ENCODE results near the gene LRRC37A3. TPM values are rescaled to one million over a fixed set of nuclear protein-coding genes. Genes with fewer than 3 reads are reported as not detected.
"Not testable (repeated sequence)": the region's sequence is repeated elsewhere in the genome, so short reads cannot be mapped to it uniquely, and the experiment has no call there.

The LRRC37A3 gene
- total RNA-seq, 4 donors from 2014 or later, result 1.7 to 8.1 (median 3.9) TPM

- not testable (repeated sequence) for H3K27ac ChIP-seq, H3K4me3 ChIP-seq, H3K36me3 ChIP-seq, H3K27me3 ChIP-seq, H3K4me1 ChIP-seq, H3K9me3 ChIP-seq
- ATAC-seq, result peak; percentile 68
- 3 to 10% methylated on average over 4 to 7 of the region's 49 CpGs for WGBS, 2 donors (ENCODE audit: low coverage in 1 of 2)
- peak; percentile 35 to 65 (median 42) for TF ChIP-seq CTCF (IDR thresholded peaks at IDR 0.05)
Observed at GRCh38 chr17:64847504-64848466, 71.5 kb downstream of the LRRC37A3 start.

GRCh38 chr17:64846892-64847291 lies 72.4 kb downstream of the LRRC37A3 start:
- H3K4me3 ChIP-seq, H3K36me3 ChIP-seq, H3K27ac ChIP-seq, H3K4me1 ChIP-seq, H3K9me3 ChIP-seq, H3K27me3 ChIP-seq: not testable (repeated sequence)
- ATAC-seq, result peak; percentile 90
- no CpG with 5 or more reads among the region's 4 CpGs for WGBS, 2 donors (ENCODE audit: low coverage in 1 of 2)

- 86 to 100% methylated on average over 2 to 4 of the region's 8 CpGs for WGBS, 2 donors (ENCODE audit: low coverage in 1 of 2)
- not testable (repeated sequence) for ATAC-seq, H3K9me3 ChIP-seq, H3K27ac ChIP-seq, H3K27me3 ChIP-seq, H3K36me3 ChIP-seq, H3K4me3 ChIP-seq, H3K4me1 ChIP-seq
Observed at GRCh38 chr17:64843918-64844317, 75.4 kb downstream of the LRRC37A3 start.

- 88 to 93% methylated on average over 3 of the region's 3 CpGs for WGBS, 2 donors (ENCODE audit: low coverage in 1 of 2)
- not testable (repeated sequence) for H3K27ac ChIP-seq, H3K27me3 ChIP-seq, H3K4me3 ChIP-seq, H3K4me1 ChIP-seq, H3K9me3 ChIP-seq, ATAC-seq, H3K36me3 ChIP-seq
Observed at GRCh38 chr17:64842900-64843299, 76.4 kb downstream of the LRRC37A3 start.

- 70 to 72% methylated on average over 2 of the region's 2 CpGs for WGBS, 2 donors (ENCODE audit: low coverage in 1 of 2)
- not testable (repeated sequence) for H3K4me3 ChIP-seq, H3K4me1 ChIP-seq, ATAC-seq, H3K27me3 ChIP-seq, H3K9me3 ChIP-seq, H3K27ac ChIP-seq, H3K36me3 ChIP-seq
Observed at GRCh38 chr17:64840960-64841359, 78.3 kb downstream of the LRRC37A3 start.

GRCh38 chr17:64838513-64838912 lies 80.8 kb downstream of the LRRC37A3 start:
- not testable (repeated sequence) for H3K27ac ChIP-seq, H3K36me3 ChIP-seq, H3K4me1 ChIP-seq, H3K9me3 ChIP-seq, H3K27me3 ChIP-seq, H3K4me3 ChIP-seq, ATAC-seq
- WGBS, 2 donors (ENCODE audit: low coverage in 1 of 2), result 87% methylated on average over 3 of the region's 5 CpGs; no CpG with 5 or more reads in 1 of the 2 donors

GRCh38 chr17:64837018-64837761 lies 82.1 kb downstream of the LRRC37A3 start:
- peak; percentile 96 for ATAC-seq
- WGBS, 2 donors (ENCODE audit: low coverage in 1 of 2), result 0% methylated on average over 4 to 6 of the region's 56 CpGs
- peak overlapping the region; percentile 83 to 92 (median 86) for H3K27ac ChIP-seq

GRCh38 chr17:64836623-64837017 lies 82.7 kb downstream of the LRRC37A3 start:
- peak; percentile 50 for ATAC-seq
- not testable (repeated sequence) for H3K4me1 ChIP-seq, H3K27me3 ChIP-seq, H3K36me3 ChIP-seq, H3K9me3 ChIP-seq
- H3K27ac ChIP-seq, result peak overlapping the region; percentile 83 to 92 (median 86)
- WGBS, 2 donors (ENCODE audit: low coverage in 1 of 2), result 0 to 2% methylated on average over 18 to 23 of the region's 32 CpGs
- peak overlapping the region; percentile 65 to 84 for H3K4me3 ChIP-seq

More at GRCh38 chr17:64837018-64837761, 82.1 kb downstream of the LRRC37A3 start:
- H3K4me1 ChIP-seq, H3K9me3 ChIP-seq, H3K36me3 ChIP-seq, H3K27me3 ChIP-seq: not testable (repeated sequence)
- peak; percentile 74 for TF ChIP-seq POLR2AphosphoS5 (IDR thresholded peaks at IDR 0.05)
- peak; percentile 90 to 91 for TF ChIP-seq POLR2A (IDR thresholded peaks at IDR 0.05)
- peak overlapping the region; percentile 65 to 84 for H3K4me3 ChIP-seq

- not testable (repeated sequence) for H3K4me1 ChIP-seq, H3K36me3 ChIP-seq, H3K27me3 ChIP-seq, H3K4me3 ChIP-seq, H3K9me3 ChIP-seq
- 43 to 62% methylated on average over 2 of the region's 3 CpGs for WGBS, 2 donors (ENCODE audit: low coverage in 1 of 2)
- H3K27ac ChIP-seq, result peak overlapping the region in 1 of 4 donors; percentile 12
- peak; percentile 40 for ATAC-seq
Observed at GRCh38 chr17:64834060-64834459, 85.2 kb downstream of the LRRC37A3 start.

GRCh38 chr17:64830631-64831040 lies 88.6 kb downstream of the LRRC37A3 start:
- not testable (repeated sequence) for H3K27me3 ChIP-seq, ATAC-seq, H3K4me3 ChIP-seq, H3K27ac ChIP-seq, H3K4me1 ChIP-seq, H3K9me3 ChIP-seq
- peaks cover 0 to 14% of the 10 kb centered on the region in 2 donors for H3K36me3 ChIP-seq
- 83% methylated on average over 1 of the region's 1 CpG; no CpG with 5 or more reads in 1 of the 2 donors for WGBS, 2 donors (ENCODE audit: low coverage in 1 of 2)

GRCh38 chr17:64829824-64830630 lies 89.3 kb downstream of the LRRC37A3 start:
- not testable (repeated sequence) for H3K27ac ChIP-seq
- WGBS, 2 donors (ENCODE audit: low coverage in 1 of 2), result 71% methylated on average over 4 of the region's 12 CpGs; no CpG with 5 or more reads in 1 of the 2 donors

More at GRCh38 chr17:64829824-64830630, 89.3 kb downstream of the LRRC37A3 start:
- H3K27me3 ChIP-seq, H3K4me1 ChIP-seq, H3K9me3 ChIP-seq, H3K4me3 ChIP-seq, ATAC-seq: not testable (repeated sequence)
- peaks cover 0 to 17% of the 10 kb centered on the region in 2 donors for H3K36me3 ChIP-seq

All from gastroesophageal sphincter (tissue), 4 donors.